Measurements from ENCODE around the gene FLOT1.
A peak's percentile ranks its signal among the peaks of the same experiment; 100 is the strongest.

Gene FLOT1

GRCh38 chr6:30744054-30744805 is 1.7 kb upstream of the FLOT1 start, which contains the start of gene IER3:
IER3 (minus strand) TSS chr6:30744547; CDS start chr6:30744518, 29 bp downstream.
- peak within 1 kb of the TSS; percentile 95 for H3K27ac ChIP-seq
- no peaks in the 10 kb centered on the region for H3K27me3 ChIP-seq (replicated peaks)
- peak; percentile 90 for DNase-seq
- TF ChIP-seq, protein P1, sequence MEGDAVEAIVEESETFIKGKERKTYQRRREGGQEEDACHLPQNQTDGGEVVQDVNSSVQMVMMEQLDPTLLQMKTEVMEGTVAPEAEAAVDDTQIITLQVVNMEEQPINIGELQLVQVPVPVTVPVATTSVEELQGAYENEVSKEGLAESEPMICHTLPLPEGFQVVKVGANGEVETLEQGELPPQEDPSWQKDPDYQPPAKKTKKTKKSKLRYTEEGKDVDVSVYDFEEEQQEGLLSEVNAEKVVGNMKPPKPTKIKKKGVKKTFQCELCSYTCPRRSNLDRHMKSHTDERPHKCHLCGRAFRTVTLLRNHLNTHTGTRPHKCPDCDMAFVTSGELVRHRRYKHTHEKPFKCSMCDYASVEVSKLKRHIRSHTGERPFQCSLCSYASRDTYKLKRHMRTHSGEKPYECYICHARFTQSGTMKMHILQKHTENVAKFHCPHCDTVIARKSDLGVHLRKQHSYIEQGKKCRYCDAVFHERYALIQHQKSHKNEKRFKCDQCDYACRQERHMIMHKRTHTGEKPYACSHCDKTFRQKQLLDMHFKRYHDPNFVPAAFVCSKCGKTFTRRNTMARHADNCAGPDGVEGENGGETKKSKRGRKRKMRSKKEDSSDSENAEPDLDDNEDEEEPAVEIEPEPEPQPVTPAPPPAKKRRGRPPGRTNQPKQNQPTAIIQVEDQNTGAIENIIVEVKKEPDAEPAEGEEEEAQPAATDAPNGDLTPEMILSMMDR (IDR thresholded peaks at IDR 0.05; ENCODE audit: low read depth, low read length, missing control alignments), result peak; percentile 63
- peak within 1 kb of the TSS; percentile 99 for H3K4me3 ChIP-seq (ENCODE audit: low read depth, low read length)
- in situ Hi-C loops (cut with HindIII; ENCODE audit: low pct_ligation_motif_present, low sequenced_read_pairs), result no loop called here
- H3K36me3 ChIP-seq (replicated peaks), result peaks cover 27% of the 10 kb centered on the region

- in situ Hi-C loops (cut with HindIII; ENCODE audit: low pct_ligation_motif_present, low sequenced_read_pairs), result no loop called here
- DNase-seq, result no peak
- Histone ChIP-seq H3K36me3 (replicated peaks) (peaks cover 31% of the 10 kb centered on the region), H3K27me3 (replicated peaks) (no peaks in the 10 kb centered on the region), H3K27ac (peak overlapping the region; percentile 95), H3K4me3 (ENCODE audit: low read depth, low read length) (peak overlapping the region; percentile 99)
- TF ChIP-seq, protein P1 (IDR thresholded peaks at IDR 0.05; ENCODE audit: low read depth, low read length, missing control alignments), result no peak
Measured at GRCh38 chr6:30743099-30744053, 889 bp upstream of the FLOT1 start.

DNA sequence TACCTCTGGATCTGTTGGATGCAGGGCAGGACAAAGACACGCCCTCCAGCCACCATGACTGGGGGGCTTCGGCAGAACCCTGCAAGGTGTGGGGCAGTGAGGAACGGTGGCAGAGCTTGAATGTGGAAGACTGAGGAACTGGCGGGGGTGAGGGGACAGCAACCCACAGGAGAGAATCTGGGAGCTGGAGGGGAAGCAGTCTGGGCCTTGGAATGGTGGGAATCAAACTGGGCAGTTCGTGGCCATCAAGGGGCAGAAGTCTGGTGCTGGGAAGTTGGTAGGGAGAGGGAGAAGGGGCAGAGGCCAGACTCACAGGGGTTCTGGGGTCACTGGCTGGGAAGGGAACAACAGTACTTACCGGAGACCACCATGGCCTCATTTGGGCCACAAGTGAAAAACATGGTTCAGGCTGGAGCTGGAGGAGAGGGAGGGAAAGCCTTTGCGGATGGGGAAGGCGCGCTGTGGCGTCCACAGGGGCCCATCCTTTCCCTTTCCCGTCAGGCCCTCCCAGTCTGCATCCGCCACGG is 635 bp downstream of the FLOT1 start:
- in situ Hi-C loops (cut with HindIII; ENCODE audit: low pct_ligation_motif_present, low sequenced_read_pairs), result no loop called here
- Histone ChIP-seq H3K27ac (peak overlapping the region; percentile 95), H3K36me3 (replicated peaks) (peaks cover 40% of the 10 kb centered on the region), H3K4me3 (ENCODE audit: low read depth, low read length) (peak overlapping the region; percentile 99), H3K27me3 (replicated peaks) (no peaks in the 10 kb centered on the region)
- DNase-seq, result no peak
- TF ChIP-seq, protein P1 (IDR thresholded peaks at IDR 0.05; ENCODE audit: low read depth, low read length, missing control alignments), result no peak

- TF ChIP-seq, protein P1 (IDR thresholded peaks at IDR 0.05; ENCODE audit: low read depth, low read length, missing control alignments), result peak; percentile 26
Measured at GRCh38 chr6:30741063-30741779, 1.3 kb downstream of the FLOT1 start.

DNA sequence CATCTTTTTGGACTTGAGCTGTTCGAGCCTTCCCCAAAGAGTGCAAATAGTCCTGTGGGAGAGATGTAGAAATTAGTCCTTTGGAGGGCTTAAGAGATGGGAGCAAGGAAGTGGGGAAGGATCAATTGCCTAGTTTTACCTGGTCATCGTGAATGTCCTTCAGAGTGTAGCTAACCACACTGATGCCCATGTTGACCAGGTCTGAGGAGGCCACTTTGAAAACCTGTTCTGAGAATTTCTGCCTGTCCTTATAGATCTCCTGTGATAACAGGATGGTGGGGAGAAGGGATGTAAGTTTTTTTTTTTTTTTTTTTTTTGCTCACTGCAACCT is 2.0 kb downstream of the FLOT1 start:
- in situ Hi-C loops (cut with HindIII; ENCODE audit: low pct_ligation_motif_present, low sequenced_read_pairs), result no loop called here
- Histone ChIP-seq H3K4me3 (ENCODE audit: low read depth, low read length) (no peak overlapping the region), H3K27ac (no peak overlapping the region), H3K36me3 (replicated peaks) (peaks cover 40% of the 10 kb centered on the region), H3K27me3 (replicated peaks) (no peaks in the 10 kb centered on the region)
- TF ChIP-seq, protein P1 (IDR thresholded peaks at IDR 0.05; ENCODE audit: low read depth, low read length, missing control alignments), result no peak
- no peak for DNase-seq

More at GRCh38 chr6:30741063-30741779, 1.3 kb downstream of the FLOT1 start:
- DNase-seq, result no peak
- in situ Hi-C loops (cut with HindIII; ENCODE audit: low pct_ligation_motif_present, low sequenced_read_pairs), result no loop called here
- Histone ChIP-seq H3K36me3 (replicated peaks) (peaks cover 40% of the 10 kb centered on the region), H3K27ac (peak overlapping the region; percentile 95), H3K27me3 (replicated peaks) (no peaks in the 10 kb centered on the region), H3K4me3 (ENCODE audit: low read depth, low read length) (peak overlapping the region; percentile 99)

All from brain microvascular endothelial cell (primary cell).